SK-N-SH (cell line): ENCODE data around the gene TIMM22. TPM values are rescaled to one million over a fixed set of nuclear protein-coding genes. Genes with fewer than 3 reads are reported as not detected.

ENCODE experiments used
- CTCF ChIA-PET: fragments of 300-600, 350-600 bp; formaldehyde crosslinking; extraction: SDS; loops from one replicate; lab custom pipeline; 2021; lab: Yijun Ruan, JAX
- POLR2A ChIA-PET: fragments of 350-600 bp; sonication (Branson Sonifier 250); formaldehyde crosslinking; extraction: SDS; loops from one replicate; lab custom pipeline; 2020; ENCODE audit warnings: antibody characterized with exemption, inconsistent platforms; lab: Yijun Ruan, JAX
- DNase-seq: peaks from one replicate; pipeline ENCODE4 v3.0.0; 2012
- H2AFZ ChIP-seq: fragments of 200-600 bp; sonication (generic); 2 replicates; pipeline ENCODE4 v1.8.1; 2016; ENCODE audit warnings: antibody characterized with exemption, mild to moderate bottlenecking, low read depth
- H3F3A ChIP-seq: fragments of 200-600 bp; sonication (generic); replicated peaks from 2 replicates; pipeline ENCODE3; 2016; ENCODE audit warnings: antibody characterized with exemption, mild to moderate bottlenecking; ENCODE audit not compliant: insufficient read depth
- H3K27ac ChIP-seq, 2 experiments: fragments of 200-500 bp in 1 of 2; fragments of 200-600 bp in 1 of 2; sonication (Bioruptor generic) in 1 of 2; sonication (generic), shearing (Covaris generic) in 1 of 2; 2 replicates each; pipeline versions ENCODE4 v1.5.1 to v1.6.1; 2014 to 2016; ENCODE audit warnings: low read depth in 2 of 2, inconsistent platforms in 1 of 2, low read length in 1 of 2, mild to moderate bottlenecking in 1 of 2, mixed read lengths in 1 of 2
- H3K27me3 ChIP-seq: fragments of 200-600 bp; sonication (generic), shearing (Covaris generic); 2 replicates; pipeline ENCODE4 v1.6.1; 2016; ENCODE audit warnings: mixed run types; ENCODE audit not compliant: insufficient read depth
- H3K36me3 ChIP-seq, 2 experiments: fragments of 200-500 bp in 1 of 2; fragments of 200-600 bp in 1 of 2; sonication (Bioruptor generic) in 1 of 2; sonication (generic) in 1 of 2; replicated peaks in 1 of 2; 2 replicates each; pipeline versions ENCODE3 to v1.5.1; 2014 to 2016; ENCODE audit warnings: low read length in 1 of 2, mild to moderate bottlenecking in 1 of 2; ENCODE audit not compliant: insufficient read depth in 2 of 2, control insufficient read depth in 1 of 2
- H3K4me1 ChIP-seq, 2 experiments: fragments of 200-500 bp in 1 of 2; fragments of 200-600 bp in 1 of 2; sonication (Bioruptor generic) in 1 of 2; sonication (generic), shearing (Covaris generic) in 1 of 2; 2 replicates each; pipeline versions ENCODE4 v1.5.1 to v1.6.1; 2014 to 2016; ENCODE audit warnings: low read depth in 1 of 2, low read length in 1 of 2, mixed run types in 1 of 2; ENCODE audit not compliant: insufficient read depth in 2 of 2, control insufficient read depth in 1 of 2
- H3K4me2 ChIP-seq: fragments of 200-600 bp; sonication (generic), shearing (Covaris generic); 2 replicates; pipeline ENCODE4 v1.6.1; 2017; ENCODE audit warnings: mixed run types
- H3K4me3 ChIP-seq, 2 experiments: fragments of 200-500 bp in 1 of 2; fragments of 200-600 bp in 1 of 2; sonication (Bioruptor generic) in 1 of 2; sonication (generic), shearing (Covaris generic) in 1 of 2; 2 replicates each; pipeline versions ENCODE4 v1.5.1 to v1.8.1; 2014 to 2016; ENCODE audit warnings: low read depth in 2 of 2, inconsistent platforms in 1 of 2, low read length in 1 of 2, mild to moderate bottlenecking in 1 of 2, mixed read lengths in 1 of 2, moderate library complexity in 1 of 2
- H3K79me2 ChIP-seq: fragments of 200-600 bp; sonication (generic); 2 replicates; pipeline ENCODE4 v1.8.1; 2017; ENCODE audit warnings: mild to moderate bottlenecking; ENCODE audit not compliant: insufficient read depth
- H3K9ac ChIP-seq: fragments of 200-600 bp; sonication (generic); 2 replicates; pipeline ENCODE4 v1.6.1; 2017; ENCODE audit warnings: mixed run types
- H3K9me2 ChIP-seq: fragments of 200-600 bp; sonication (generic); 2 replicates; pipeline ENCODE4 v1.6.1; 2017; ENCODE audit warnings: mixed run types
- H3K9me3 ChIP-seq: fragments of 200-600 bp; sonication (generic); 2 replicates; pipeline ENCODE4 v1.6.1; 2017; ENCODE audit warnings: mixed run types, mild to moderate bottlenecking, moderate library complexity
- H4K20me1 ChIP-seq: fragments of 200-600 bp; sonication (generic); 2 replicates; pipeline ENCODE4 v1.6.1; 2017; ENCODE audit warnings: mild to moderate bottlenecking, mixed run types; ENCODE audit not compliant: insufficient read depth
- ELF1 ChIP-seq: IDR thresholded peaks from 2 replicates; pipeline ENCODE4 v1.4.0; 2012
- EZH2phosphoT487 ChIP-seq: fragments of 200-600 bp; sonication (generic); IDR thresholded peaks from 2 replicates; pipeline ENCODE4 v1.6.1; 2017; ENCODE audit warnings: low read depth, mixed run types, mild to moderate bottlenecking, antibody characterized with exemption, moderate library complexity, borderline replicate concordance
- GABPA ChIP-seq: IDR thresholded peaks from 2 replicates; pipeline ENCODE4 v1.4.0; 2012; ENCODE audit warnings: low read depth, mild to moderate bottlenecking
- NFIC ChIP-seq: IDR thresholded peaks from 2 replicates; pipeline ENCODE4 v1.4.0; 2012; ENCODE audit warnings: borderline replicate concordance
- PBX3 ChIP-seq: IDR thresholded peaks from 2 replicates; pipeline ENCODE4; 2012
- POLR2AphosphoS5 ChIP-seq: IDR thresholded peaks from 2 replicates; pipeline ENCODE4 v1.6.1; 2012; ENCODE audit warnings: low read depth, low read length
- RAD21 ChIP-seq: IDR thresholded peaks from 2 replicates; pipeline ENCODE4 v1.6.1; 2012; ENCODE audit warnings: mild to moderate bottlenecking, low read length
- REST ChIP-seq: IDR thresholded peaks from 2 replicates; pipeline ENCODE4 v1.6.1; 2012; ENCODE audit warnings: mild to moderate bottlenecking, low read depth, low read length, moderate library complexity
- RXRA ChIP-seq: IDR thresholded peaks from 2 replicates; pipeline ENCODE4 v1.4.0; 2012; ENCODE audit warnings: low read depth, mild to moderate bottlenecking, borderline replicate concordance
- TCF12 ChIP-seq: IDR thresholded peaks from 2 replicates; pipeline ENCODE4 v1.4.0; 2012
- WGBS: methylation state at CpG from one replicate; pipeline ENCODE4 v1.1.6; 2017; ENCODE audit warnings: low lambda C conversion rate; 5-methylcytosine and 5-hydroxymethylcytosine counted together
- polyA plus RNA-seq, 3 experiments: library from polyadenylated mRNA; depleted of rRNA; stranded (reverse); fragments of >200 nt; gene quantifications; 2 replicates each; pipeline ENCODE4 v1.2.3, GENCODE V29; 2012

TIMM22 gene
- polyA plus RNA-seq, 1 of the 3 experiments (the other 2 are of a cell fraction): 9.9 TPM

GRCh38 chr17:1031711-1032110 is 34.8 kb downstream of the TIMM22 start:
- peaks cover 6% of the 10 kb centered on the region for H3F3A ChIP-seq
- 81% methylated on average over 35 of the region's 35 CpGs for WGBS
- H3K4me1 ChIP-seq: peaks cover 0 to 27% of the 10 kb centered on the region in 2 experiments; a peak in 1 of 4 replicates
- peaks cover 53% of the 10 kb centered on the region for H4K20me1 ChIP-seq
- ChIA-PET CTCF (interaction anchor here (0.9 to 6.3 kb wide), 4 partner anchors 15 to 42 kb away, joined by 3 to 41 read pairs (median 4); no protein-coding TSS in a partner anchor), POLR2A (no interaction called here)
- H3K4me2 ChIP-seq: no peak overlapping the region
- no peak overlapping the region for H2AFZ ChIP-seq
- H3K36me3 ChIP-seq: peaks cover 2 to 14% of the 10 kb centered on the region in 2 experiments
- TF ChIP-seq GABPA (no peak), EZH2phosphoT487 (no peak), PBX3 (no peak), REST (no peak), POLR2AphosphoS5 (no peak), TCF12 (no peak), NFIC (no peak), ELF1 (no peak), RXRA (no peak)
- H3K27ac ChIP-seq: no peak overlapping the region
- no peak overlapping the region for H3K9ac ChIP-seq
- no peaks in the 10 kb centered on the region for H3K9me3 ChIP-seq
- no peak overlapping the region for H3K4me3 ChIP-seq
- H3K27me3 ChIP-seq: no peaks in the 10 kb centered on the region
- no peaks in the 10 kb centered on the region for H3K9me2 ChIP-seq
- DNase-seq: peak; percentile 86
- peaks cover 4% of the 10 kb centered on the region; the same call in 1 of the 2 replicates for H3K79me2 ChIP-seq

DNA sequence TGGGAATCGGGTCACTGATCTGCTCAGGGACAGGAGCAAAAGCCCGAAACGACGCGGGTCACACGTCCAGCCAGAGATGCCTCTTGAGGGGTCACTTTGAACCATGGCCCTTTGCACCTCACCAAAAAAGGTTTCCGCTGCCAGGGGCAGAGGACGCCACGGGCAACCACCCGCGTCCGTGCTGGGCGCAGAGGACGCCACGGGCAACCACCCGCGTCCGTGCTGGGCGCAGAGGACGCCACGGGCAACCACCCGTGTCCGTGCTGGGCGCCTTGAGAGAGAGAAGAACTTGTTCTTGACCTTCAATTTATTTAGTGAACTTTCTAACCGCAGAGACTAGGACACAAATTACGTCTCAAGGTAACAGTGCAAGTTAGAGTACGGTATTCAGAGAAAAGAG is 35.5 kb downstream of the TIMM22 start:
- H2AFZ ChIP-seq: no peak overlapping the region
- ChIA-PET POLR2A (no interaction called here), CTCF (interaction anchor here (6.3 kb wide), 1 partner anchor 24 kb away, joined by 41 read pairs; no protein-coding TSS in a partner anchor)

More for the DNA sequence above, 35.5 kb downstream of the TIMM22 start:
- no peaks in the 10 kb centered on the region for H3K9me3 ChIP-seq
- H3K4me2 ChIP-seq: no peak overlapping the region
- H3F3A ChIP-seq: peaks cover 6% of the 10 kb centered on the region
- H3K79me2 ChIP-seq: peaks cover 4% of the 10 kb centered on the region; the same call in 1 of the 2 replicates
- peaks cover 58% of the 10 kb centered on the region for H4K20me1 ChIP-seq
- TF ChIP-seq RAD21: no peak
- H3K9ac ChIP-seq: no peak overlapping the region
- H3K4me3 ChIP-seq: no peak overlapping the region
- no peak for DNase-seq
- WGBS: 94% methylated on average over 14 of the region's 27 CpGs
- H3K9me2 ChIP-seq: no peaks in the 10 kb centered on the region
- peaks cover 0 to 27% of the 10 kb centered on the region in 2 experiments; a peak in 1 of 4 replicates for H3K4me1 ChIP-seq
- no peak overlapping the region for H3K27ac ChIP-seq
- no peaks in the 10 kb centered on the region for H3K27me3 ChIP-seq
- H3K36me3 ChIP-seq: peaks cover 2 to 10% of the 10 kb centered on the region in 2 experiments
